Kidney epithelial cell (primary cell): Measurements from ENCODE around the gene NPHP4. TPM values are rescaled to one million over a fixed set of nuclear protein-coding genes. Genes with fewer than 3 reads are reported as not detected.

Experiments
- DNase-seq: peaks from one replicate; pipeline ENCODE4 v3.0.0-alpha.2; 2010; ENCODE audit warnings: low read depth
- H3K27me3 ChIP-seq: 2 replicates; pipeline ENCODE4 v1.6.0; 2011; ENCODE audit warnings: low read length; ENCODE audit not compliant: control insufficient read depth, insufficient read depth
- H3K36me3 ChIP-seq: 2 replicates; pipeline ENCODE4 v1.5.1; 2011; ENCODE audit warnings: low read length; ENCODE audit not compliant: control insufficient read depth, insufficient read depth
- H3K4me3 ChIP-seq: 2 replicates; pipeline ENCODE4 v1.5.1; 2011; ENCODE audit warnings: low read depth, mild to moderate bottlenecking, control low read depth, low read length
- CTCF ChIP-seq: IDR thresholded peaks from 2 replicates; pipeline ENCODE4 v1.5.1; 2011; ENCODE audit warnings: mild to moderate bottlenecking, moderate library complexity, low read length, control low read depth, inconsistent platforms; ENCODE audit not compliant: insufficient read depth, poor library complexity, severe bottlenecking
- total RNA-seq: library from RNA; depleted of rRNA; stranded (reverse); fragments of >200 nt; gene quantifications from 2 replicates; pipeline ENCODE4 v1.2.3, GENCODE V29; 2015

Gene NPHP4
- total RNA-seq, 1 donor from 2014 or later: 6.6 TPM

GRCh38 chr1:5943343-5944124, 48.7 kb downstream of the NPHP4 start:
- Histone ChIP-seq H3K4me3 (no peak overlapping the region), H3K36me3 (peaks cover 1% of the 10 kb centered on the region), H3K27me3 (no peaks in the 10 kb centered on the region)
- DNase-seq: no peak
- TF ChIP-seq CTCF: no peak

- Histone ChIP-seq H3K27me3 (no peaks in the 10 kb centered on the region), H3K4me3 (no peak overlapping the region), H3K36me3 (no peaks in the 10 kb centered on the region)
- no peak for TF ChIP-seq CTCF
- DNase-seq: no peak
Measured at GRCh38 chr1:5941671-5942070, 50.6 kb downstream of the NPHP4 start.

GRCh38 chr1:5940723-5941407, 51.4 kb downstream of the NPHP4 start:
- Histone ChIP-seq H3K27me3 (no peaks in the 10 kb centered on the region), H3K4me3 (no peak overlapping the region), H3K36me3 (no peaks in the 10 kb centered on the region)
- TF ChIP-seq CTCF: no peak
- no peak for DNase-seq

GRCh38 chr1:5939271-5940170, 52.7 kb downstream of the NPHP4 start:
- no peak for TF ChIP-seq CTCF
- H3K4me3 ChIP-seq: no peak overlapping the region
- H3K27me3 ChIP-seq: no peaks in the 10 kb centered on the region
- DNase-seq: no peak
- H3K36me3 ChIP-seq: no peaks in the 10 kb centered on the region

GRCh38 chr1:5938101-5938646, 54.1 kb downstream of the NPHP4 start:
- no peaks in the 10 kb centered on the region for H3K36me3 ChIP-seq
- peak; percentile 23 for DNase-seq
- TF ChIP-seq CTCF: no peak
- no peaks in the 10 kb centered on the region for H3K27me3 ChIP-seq
- no peak overlapping the region for H3K4me3 ChIP-seq
